Measurements from ENCODE around the gene GRPR. TPM values are rescaled to one million over a fixed set of nuclear protein-coding genes. Genes with fewer than 3 reads are reported as not detected.

The GRPR gene
- under 1 TPM in 1 of 2 donors, not detected in 1; 0.37 TPM for total RNA-seq

- peaks cover 0 to 10% of the 10 kb centered on the region in 2 donors for H3K9me3 ChIP-seq
- peak; percentile 35 to 81 for TF ChIP-seq CTCF (IDR thresholded peaks at IDR 0.05)
- DNase-seq (ENCODE audit: low spot score) = peak; percentile 73
Measured at GRCh38 chrX:16123222-16123786, at the start of gene GRPR. GRPR (plus strand) TSS chrX:16123565; CDS start chrX:16123954, 389 bp downstream.

GRCh38 chrX:16075087-16075486, 48.3 kb upstream of the GRPR start:
- no peak for DNase-seq (ENCODE audit: low spot score)
- H3K36me3 ChIP-seq = no peaks in the 10 kb centered on the region
- no peaks in the 10 kb centered on the region for H3K27me3 ChIP-seq
- TF ChIP-seq CTCF (IDR thresholded peaks at IDR 0.05) = no peak
- peaks cover 0 to 20% of the 10 kb centered on the region in 2 donors for H3K9me3 ChIP-seq
- no peak overlapping the region for H3K4me3 ChIP-seq
- no peaks in the 10 kb centered on the region for H3K4me1 ChIP-seq
- H3K27ac ChIP-seq = no peak overlapping the region

More at GRCh38 chrX:16123222-16123786, at the start of gene GRPR:
- Histone ChIP-seq H3K36me3 (no peaks in the 10 kb centered on the region), H3K4me1 (no peaks in the 10 kb centered on the region), H3K4me3 (no peak within 1 kb of the TSS), H3K27me3 (no peaks in the 10 kb centered on the region), H3K27ac (no peak within 1 kb of the TSS)

- Histone ChIP-seq H3K4me3 (no peak overlapping the region), H3K36me3 (no peaks in the 10 kb centered on the region), H3K27me3 (no peaks in the 10 kb centered on the region), H3K4me1 (no peaks in the 10 kb centered on the region), H3K9me3 (peaks cover 0 to 6% of the 10 kb centered on the region in 2 donors), H3K27ac (no peak overlapping the region)
- no peak for DNase-seq (ENCODE audit: low spot score)
- TF ChIP-seq CTCF (IDR thresholded peaks at IDR 0.05) = no peak
Measured at GRCh38 chrX:16076834-16077233, 46.5 kb upstream of the GRPR start.

GRCh38 chrX:16077811-16078210, 45.6 kb upstream of the GRPR start:
- Histone ChIP-seq H3K4me3 (no peak overlapping the region), H3K9me3 (no peaks in the 10 kb centered on the region), H3K4me1 (no peaks in the 10 kb centered on the region), H3K27ac (no peak overlapping the region), H3K27me3 (no peaks in the 10 kb centered on the region), H3K36me3 (no peaks in the 10 kb centered on the region)
- TF ChIP-seq CTCF (IDR thresholded peaks at IDR 0.05) = no peak
- DNase-seq (ENCODE audit: low spot score) = no peak

GRCh38 chrX:16081357-16081756, 42.0 kb upstream of the GRPR start:
- Histone ChIP-seq H3K4me1 (no peaks in the 10 kb centered on the region), H3K36me3 (no peaks in the 10 kb centered on the region), H3K4me3 (no peak overlapping the region), H3K27ac (no peak overlapping the region), H3K9me3 (no peaks in the 10 kb centered on the region), H3K27me3 (no peaks in the 10 kb centered on the region)
- DNase-seq (ENCODE audit: low spot score) = no peak
- TF ChIP-seq CTCF (IDR thresholded peaks at IDR 0.05) = no peak

Data from right atrium auricular region (tissue), 2 donors.